ENCODE data around the gene LEMD2.

LEMD2 gene

GRCh38 chr6:33727932-33728331, 61.0 kb downstream of the LEMD2 start:
- no peak overlapping the region for H3K27ac Mint-ChIP-seq
- H3K4me1 Mint-ChIP-seq (ENCODE audit: low read depth) = peaks cover 9% of the 10 kb centered on the region
- H3K36me3 Mint-ChIP-seq (ENCODE audit: low read depth) = no peaks in the 10 kb centered on the region
- no peak overlapping the region for H3K4me3 Mint-ChIP-seq
- no peaks in the 10 kb centered on the region for H3K9me3 Mint-ChIP-seq
- H3K27me3 Mint-ChIP-seq (ENCODE audit: low read depth) = peaks cover 20% of the 10 kb centered on the region

- H3K4me1 Mint-ChIP-seq (ENCODE audit: low read depth) = peaks cover 9% of the 10 kb centered on the region
- no peaks in the 10 kb centered on the region for H3K36me3 Mint-ChIP-seq (ENCODE audit: low read depth)
- no peak overlapping the region for H3K4me3 Mint-ChIP-seq
- no peak overlapping the region for H3K27ac Mint-ChIP-seq
- peaks cover 28% of the 10 kb centered on the region for H3K27me3 Mint-ChIP-seq (ENCODE audit: low read depth)
- no peaks in the 10 kb centered on the region for H3K9me3 Mint-ChIP-seq
Measured at GRCh38 chr6:33727126-33727525, 61.8 kb downstream of the LEMD2 start.

- H3K27ac Mint-ChIP-seq = no peak overlapping the region
- peaks cover 32% of the 10 kb centered on the region for H3K27me3 Mint-ChIP-seq (ENCODE audit: low read depth)
- H3K4me3 Mint-ChIP-seq = no peak overlapping the region
- H3K9me3 Mint-ChIP-seq = no peaks in the 10 kb centered on the region
- no peaks in the 10 kb centered on the region for H3K36me3 Mint-ChIP-seq (ENCODE audit: low read depth)
- H3K4me1 Mint-ChIP-seq (ENCODE audit: low read depth) = peaks cover 9% of the 10 kb centered on the region
Measured at GRCh38 chr6:33726696-33727095, 62.2 kb downstream of the LEMD2 start.

GRCh38 chr6:33725891-33726673, 62.8 kb downstream of the LEMD2 start:
- no peak overlapping the region for H3K27ac Mint-ChIP-seq
- H3K4me3 Mint-ChIP-seq = no peak overlapping the region
- peaks cover 9% of the 10 kb centered on the region for H3K4me1 Mint-ChIP-seq (ENCODE audit: low read depth)
- no peaks in the 10 kb centered on the region for H3K9me3 Mint-ChIP-seq
- H3K27me3 Mint-ChIP-seq (ENCODE audit: low read depth) = peaks cover 34% of the 10 kb centered on the region
- H3K36me3 Mint-ChIP-seq (ENCODE audit: low read depth) = no peaks in the 10 kb centered on the region

- H3K4me3 Mint-ChIP-seq = no peak overlapping the region
- H3K27ac Mint-ChIP-seq = no peak overlapping the region
- peaks cover 34% of the 10 kb centered on the region for H3K27me3 Mint-ChIP-seq (ENCODE audit: low read depth)
- no peaks in the 10 kb centered on the region for H3K36me3 Mint-ChIP-seq (ENCODE audit: low read depth)
- peaks cover 9% of the 10 kb centered on the region for H3K4me1 Mint-ChIP-seq (ENCODE audit: low read depth)
- no peaks in the 10 kb centered on the region for H3K9me3 Mint-ChIP-seq
Measured at GRCh38 chr6:33725222-33725621, 63.7 kb downstream of the LEMD2 start.

- Mint-ChIP-seq H3K9me3 (no peaks in the 10 kb centered on the region), H3K4me1 (ENCODE audit: low read depth) (peaks cover 9% of the 10 kb centered on the region), H3K4me3 (no peak overlapping the region), H3K27me3 (ENCODE audit: low read depth) (peaks cover 34% of the 10 kb centered on the region), H3K36me3 (ENCODE audit: low read depth) (no peaks in the 10 kb centered on the region), H3K27ac (no peak overlapping the region)
Measured at GRCh38 chr6:33724102-33725023, 64.6 kb downstream of the LEMD2 start.

- no peak overlapping the region for H3K27ac Mint-ChIP-seq
- no peaks in the 10 kb centered on the region for H3K36me3 Mint-ChIP-seq (ENCODE audit: low read depth)
- peaks cover 9% of the 10 kb centered on the region for H3K4me1 Mint-ChIP-seq (ENCODE audit: low read depth)
Measured at GRCh38 chr6:33723371-33724085, 65.4 kb downstream of the LEMD2 start.

GRCh38 chr6:33722103-33722623, 66.8 kb downstream of the LEMD2 start:
- no peaks in the 10 kb centered on the region for H3K36me3 Mint-ChIP-seq (ENCODE audit: low read depth)
- H3K4me3 Mint-ChIP-seq = no peak overlapping the region
- no peak overlapping the region for H3K27ac Mint-ChIP-seq
- H3K27me3 Mint-ChIP-seq (ENCODE audit: low read depth) = peaks cover 34% of the 10 kb centered on the region
- H3K4me1 Mint-ChIP-seq (ENCODE audit: low read depth) = peaks cover 9% of the 10 kb centered on the region
- no peaks in the 10 kb centered on the region for H3K9me3 Mint-ChIP-seq

More at GRCh38 chr6:33723371-33724085, 65.4 kb downstream of the LEMD2 start:
- Mint-ChIP-seq H3K27me3 (ENCODE audit: low read depth) (peaks cover 34% of the 10 kb centered on the region), H3K4me3 (no peak overlapping the region), H3K9me3 (no peaks in the 10 kb centered on the region)

GRCh38 chr6:33721508-33721907, 67.4 kb downstream of the LEMD2 start:
- H3K9me3 Mint-ChIP-seq = no peaks in the 10 kb centered on the region
- H3K36me3 Mint-ChIP-seq (ENCODE audit: low read depth) = no peaks in the 10 kb centered on the region
- H3K27me3 Mint-ChIP-seq (ENCODE audit: low read depth) = peaks cover 34% of the 10 kb centered on the region
- peaks cover 9% of the 10 kb centered on the region for H3K4me1 Mint-ChIP-seq (ENCODE audit: low read depth)
- no peak overlapping the region for H3K27ac Mint-ChIP-seq
- no peak overlapping the region for H3K4me3 Mint-ChIP-seq
